GM18868 (cell line): ENCODE data around the gene SGTA.
A peak's percentile ranks its signal among the peaks of the same experiment; 100 is the strongest.

Source experiments
- ATAC-seq: cut with Tn5 transposase; IDR thresholded peaks from one replicate; pipeline ENCODE4 v1.9.1; 2021; ENCODE audit warnings: mild to moderate bottlenecking, moderate library complexity; ENCODE audit not compliant: unreplicated experiment

SGTA gene

GRCh38 chr19:2756921-2757881, 25.9 kb downstream of the SGTA start:
- no peak for ATAC-seq

GRCh38 chr19:2756477-2756876, 26.6 kb downstream of the SGTA start:
- no peak for ATAC-seq

GRCh38 chr19:2755811-2756210, 27.3 kb downstream of the SGTA start:
- ATAC-seq: no peak

DNA sequence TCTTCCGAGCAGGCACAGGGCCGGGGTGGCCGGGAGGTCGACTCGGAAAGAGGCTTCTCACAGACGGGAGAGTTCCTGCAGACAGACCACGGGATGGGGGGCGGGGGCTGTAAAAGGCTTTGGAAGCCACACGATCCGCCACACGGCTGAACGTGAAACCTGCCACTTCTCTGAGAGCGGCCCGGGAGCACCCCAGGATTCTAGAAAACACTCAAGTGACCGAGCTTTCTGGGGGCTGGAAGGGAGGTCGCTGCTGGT, 27.7 kb downstream of the SGTA start:
- no peak for ATAC-seq

- no peak for ATAC-seq
Observed at GRCh38 chr19:2754659-2755447, 28.2 kb downstream of the SGTA start.

GRCh38 chr19:2751438-2751830, 31.6 kb downstream of the SGTA start:
- no peak for ATAC-seq

- ATAC-seq: no peak
Observed at GRCh38 chr19:2750808-2751437, 32.1 kb downstream of the SGTA start.

- ATAC-seq: no peak
Observed at GRCh38 chr19:2747349-2747748, 35.7 kb downstream of the SGTA start.

- no peak for ATAC-seq
Observed at GRCh38 chr19:2744113-2744512, 39.0 kb downstream of the SGTA start.

- ATAC-seq: no peak
Observed at GRCh38 chr19:2743099-2743498, 40.0 kb downstream of the SGTA start.

- no peak for ATAC-seq
Observed at GRCh38 chr19:2740314-2740656, 42.8 kb downstream of the SGTA start.

GRCh38 chr19:2739602-2740313, 43.3 kb downstream of the SGTA start, which contains the start of gene SLC39A3:
Gene SLC39A3 (minus strand): TSS chr19:2740017. CDS start chr19:2737257, 2,760 bp downstream.
- ATAC-seq: peak; percentile 95

DNA sequence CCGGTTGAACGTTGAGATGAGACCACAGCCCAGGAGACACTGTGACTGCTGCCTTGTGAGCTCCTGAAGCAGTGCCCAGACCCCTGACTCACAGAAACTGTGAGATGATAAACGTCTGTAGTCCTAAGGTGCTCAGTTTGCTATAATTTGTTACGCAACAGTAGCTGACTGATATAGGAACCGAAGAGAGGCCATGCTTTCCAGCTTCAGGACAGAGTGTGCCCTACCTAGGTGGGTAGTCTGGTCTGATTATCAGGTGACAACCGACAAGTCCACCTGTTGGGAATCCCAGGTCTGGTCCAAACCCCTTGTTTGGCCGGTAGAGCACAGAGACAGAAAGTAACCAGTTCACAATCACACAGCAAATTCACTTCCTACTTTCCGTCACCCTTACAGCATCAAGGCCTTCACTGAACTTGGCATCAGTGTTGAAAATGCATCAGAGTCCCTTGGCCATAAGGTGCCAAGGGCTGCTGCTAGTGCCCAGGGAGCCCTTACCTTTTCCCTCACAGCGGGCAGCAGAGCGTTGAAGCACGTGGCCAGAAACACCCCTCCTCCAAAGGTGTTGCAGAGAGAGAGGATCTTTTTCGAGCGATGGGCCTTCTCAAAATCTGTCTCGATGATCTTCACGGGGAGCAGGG, 46.4 kb downstream of the SGTA start:
- no peak for ATAC-seq

DNA sequence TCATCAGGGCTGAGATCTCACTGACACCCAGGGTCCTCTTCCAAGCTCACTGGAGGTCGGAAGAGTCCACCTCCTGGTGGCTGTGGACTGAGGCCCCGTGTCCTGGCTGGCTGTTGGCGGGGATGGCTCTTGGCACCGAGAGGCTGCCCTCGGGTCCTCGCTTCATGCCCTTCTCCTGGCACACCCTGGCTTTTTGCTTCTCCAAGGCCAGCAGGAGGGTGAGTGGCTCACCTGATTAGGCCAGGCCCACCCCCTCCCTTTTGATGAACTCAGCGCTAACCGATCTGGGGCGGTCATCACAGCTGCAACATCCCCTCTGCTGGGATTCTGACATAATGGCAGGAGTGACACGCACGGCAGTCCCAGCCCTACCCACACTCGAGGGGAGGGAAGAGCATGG, 47.7 kb downstream of the SGTA start:
- ATAC-seq: no peak

DNA sequence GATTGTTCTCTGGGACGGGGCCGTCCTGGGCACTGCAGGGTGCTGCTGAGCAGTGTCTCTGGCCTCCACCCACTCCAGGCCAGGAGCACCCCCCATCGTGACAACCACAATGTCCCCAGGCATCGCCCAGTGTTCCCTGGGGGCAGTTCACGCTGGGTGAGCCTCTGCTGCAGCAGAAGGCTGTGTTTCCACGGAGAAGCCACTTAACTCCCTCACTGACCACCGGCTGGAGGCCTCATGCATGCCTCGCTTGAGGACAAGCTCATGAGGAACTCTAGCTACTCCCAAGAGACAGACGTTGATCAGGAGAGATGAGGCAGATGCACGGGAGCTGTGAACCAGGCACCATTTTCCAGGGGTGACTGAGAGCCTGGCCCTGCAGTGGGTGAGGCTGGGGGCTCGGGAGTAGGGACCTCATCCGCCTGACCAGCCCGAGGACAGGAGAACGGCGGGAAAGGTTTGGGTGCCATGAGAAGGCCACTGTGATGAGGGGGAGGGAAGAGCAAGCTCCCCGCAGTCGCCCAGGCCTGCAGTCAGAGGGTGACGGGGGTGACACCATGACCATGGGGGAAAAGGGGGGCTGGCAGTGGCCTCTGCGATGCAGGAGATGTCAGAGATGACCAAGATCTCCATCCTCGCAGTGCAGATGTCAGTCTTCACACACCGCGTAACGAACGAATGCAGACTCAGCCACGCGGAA, 48.3 kb downstream of the SGTA start:
- ATAC-seq: no peak

GRCh38 chr19:2733930-2734588, 49.0 kb downstream of the SGTA start:
- no peak for ATAC-seq

DNA sequence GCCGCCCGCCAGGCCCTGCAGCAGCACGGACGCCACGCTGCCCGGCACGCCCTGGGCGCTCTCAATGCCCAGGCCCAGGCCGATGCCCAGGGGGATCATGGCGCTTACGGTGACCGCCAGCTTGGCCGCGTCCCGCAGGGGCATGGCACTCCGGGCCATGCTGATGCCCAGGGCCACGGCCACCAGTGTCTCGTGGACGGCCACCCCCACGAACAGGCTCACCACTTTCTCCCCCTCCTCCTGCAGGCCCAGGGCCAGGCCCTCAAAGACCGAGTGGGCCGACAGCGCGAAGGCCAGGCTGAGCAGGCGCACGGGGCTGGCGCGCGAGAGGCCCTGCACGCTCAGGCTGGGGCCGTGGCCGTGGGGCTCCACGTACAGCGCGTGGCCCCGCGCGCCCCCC, 50.2 kb downstream of the SGTA start:
- no peak for ATAC-seq

DNA sequence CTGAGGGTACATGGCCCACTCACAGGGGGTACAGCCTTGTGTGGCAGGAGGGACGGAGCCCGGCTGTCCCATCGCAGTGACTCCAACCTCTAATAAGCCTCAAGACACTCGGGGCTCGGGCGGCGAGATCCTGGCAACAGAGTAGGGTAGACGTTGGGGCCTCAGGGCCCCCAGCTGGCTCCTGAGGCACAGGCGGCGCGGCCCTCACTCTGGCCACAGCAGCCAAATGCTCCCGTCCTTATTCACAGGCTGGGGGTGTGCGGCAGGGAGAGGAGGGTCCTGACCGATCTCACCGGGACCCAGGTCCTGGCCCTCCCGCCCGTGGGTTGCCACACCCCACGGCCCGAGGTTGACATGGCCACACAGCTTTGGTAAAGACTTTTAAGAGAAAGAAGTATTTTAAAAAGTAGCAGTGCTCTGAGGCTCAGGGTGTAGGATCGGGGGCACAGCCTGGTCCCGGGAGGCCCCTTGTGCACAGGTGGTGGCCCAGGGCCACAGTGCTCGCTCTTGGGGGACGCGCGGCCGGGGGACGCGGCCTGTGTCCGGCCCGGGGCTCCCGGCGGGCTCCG, 50.8 kb downstream of the SGTA start:
- no peak for ATAC-seq
